ENCODE measurements around the gene SEMG2. TPM values are rescaled to one million over a fixed set of nuclear protein-coding genes. Genes with fewer than 3 reads are reported as not detected.

The SEMG2 gene
- total RNA-seq, 1 experiment from 2014 or later: not detected

- no peak for DNase-seq (ENCODE audit: low spot score)
- BruUV-seq (replicated peaks): no TSS peak
- Histone ChIP-seq H3K9me3 (ENCODE audit: low read depth, low read length, poor library complexity, severe bottlenecking) (no peaks in the 10 kb centered on the region), H3K27me3 (replicated peaks; ENCODE audit: insufficient read depth, low read depth, low read length, poor library complexity) (peaks cover 32% of the 10 kb centered on the region), H3K4me1 (ENCODE audit: insufficient read depth, low read length, poor library complexity, severe bottlenecking) (no peaks in the 10 kb centered on the region), H3K27ac (ENCODE audit: low read depth, low read length, poor library complexity, severe bottlenecking) (no peak overlapping the region), H3K36me3 (ENCODE audit: insufficient read depth, low read length, poor library complexity, severe bottlenecking) (no peaks in the 10 kb centered on the region), H3K4me3 (ENCODE audit: low read depth, low read length, poor library complexity, severe bottlenecking) (no peak overlapping the region)
- POLR2A ChIA-PET (ENCODE audit: low non-redundant PET): no interaction called here
- CTCF ChIA-PET: interaction anchor here (0.9 kb wide), 1 partner anchor 214 kb away, joined by 3 read pairs; no protein-coding TSS in a partner anchor
- intact Hi-C loops (cut with micrococcal nuclease; ENCODE audit: unreplicated experiment): no loop called here
- TF ChIP-seq CTCF (conservative IDR thresholded peaks at IDR 0.05; ENCODE audit: low read depth, low read length): no peak
- no peak for TF ChIP-seq EZH2 (IDR thresholded peaks at IDR 0.05; ENCODE audit: borderline replicate concordance, low read depth, low read length, poor library complexity, severe bottlenecking)
These were observed 36.5 kb downstream of the SEMG2 start for GRCh38 chr20:45257711-45258110.

DNA sequence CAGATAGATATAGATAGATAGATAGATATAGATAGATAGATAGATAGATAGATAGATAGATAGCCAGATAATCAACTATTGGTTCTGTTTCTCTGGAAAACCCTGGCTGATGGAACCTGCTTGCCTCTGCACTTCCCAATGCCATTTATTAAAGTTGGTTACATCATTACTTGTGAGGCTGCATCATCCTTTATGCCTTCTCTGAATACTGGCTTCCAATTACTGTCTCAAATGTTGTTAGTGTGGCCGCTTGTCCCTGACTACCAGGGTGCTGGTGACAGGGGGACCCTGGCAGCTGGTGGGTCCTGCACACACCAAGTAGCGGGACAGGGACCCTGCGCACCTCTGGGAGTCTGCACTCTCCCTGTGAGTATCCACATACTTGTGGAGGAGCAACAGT lies 37.1 kb downstream of the SEMG2 start:
- Histone ChIP-seq H3K36me3 (ENCODE audit: insufficient read depth, low read length, poor library complexity, severe bottlenecking) (no peaks in the 10 kb centered on the region), H3K4me3 (ENCODE audit: low read depth, low read length, poor library complexity, severe bottlenecking) (no peak overlapping the region), H3K27ac (ENCODE audit: low read depth, low read length, poor library complexity, severe bottlenecking) (no peak overlapping the region), H3K9me3 (ENCODE audit: low read depth, low read length, poor library complexity, severe bottlenecking) (no peaks in the 10 kb centered on the region), H3K27me3 (replicated peaks; ENCODE audit: insufficient read depth, low read depth, low read length, poor library complexity) (peaks cover 34% of the 10 kb centered on the region), H3K4me1 (ENCODE audit: insufficient read depth, low read length, poor library complexity, severe bottlenecking) (no peaks in the 10 kb centered on the region)
- DNase-seq (ENCODE audit: low spot score): no peak
- no TSS peak for BruUV-seq (replicated peaks)
- ChIA-PET POLR2A (ENCODE audit: low non-redundant PET) (no interaction called here), CTCF (interaction anchor here (0.9 kb wide), 1 partner anchor 214 kb away, joined by 3 read pairs; no protein-coding TSS in a partner anchor)
- no peak for TF ChIP-seq CTCF (conservative IDR thresholded peaks at IDR 0.05; ENCODE audit: low read depth, low read length)
- TF ChIP-seq EZH2 (IDR thresholded peaks at IDR 0.05; ENCODE audit: borderline replicate concordance, low read depth, low read length, poor library complexity, severe bottlenecking): no peak
- intact Hi-C loops (cut with micrococcal nuclease; ENCODE audit: unreplicated experiment): no loop called here

GRCh38 chr20:45258664-45259063 lies 37.5 kb downstream of the SEMG2 start:
- Histone ChIP-seq H3K4me1 (ENCODE audit: insufficient read depth, low read length, poor library complexity, severe bottlenecking) (no peaks in the 10 kb centered on the region), H3K27me3 (replicated peaks; ENCODE audit: insufficient read depth, low read depth, low read length, poor library complexity) (peaks cover 34% of the 10 kb centered on the region), H3K9me3 (ENCODE audit: low read depth, low read length, poor library complexity, severe bottlenecking) (no peaks in the 10 kb centered on the region), H3K36me3 (ENCODE audit: insufficient read depth, low read length, poor library complexity, severe bottlenecking) (no peaks in the 10 kb centered on the region), H3K4me3 (ENCODE audit: low read depth, low read length, poor library complexity, severe bottlenecking) (no peak overlapping the region), H3K27ac (ENCODE audit: low read depth, low read length, poor library complexity, severe bottlenecking) (no peak overlapping the region)
- ChIA-PET POLR2A (ENCODE audit: low non-redundant PET) (no interaction called here), CTCF (interaction anchor here (0.9 kb wide), 1 partner anchor 215 kb away, joined by 3 read pairs; no protein-coding TSS in a partner anchor)
- TF ChIP-seq CTCF (conservative IDR thresholded peaks at IDR 0.05; ENCODE audit: low read depth, low read length) (no peak), EZH2 (IDR thresholded peaks at IDR 0.05; ENCODE audit: borderline replicate concordance, low read depth, low read length, poor library complexity, severe bottlenecking) (no peak)
- intact Hi-C loops (cut with micrococcal nuclease; ENCODE audit: unreplicated experiment): no loop called here
- no peak for DNase-seq (ENCODE audit: low spot score)
- no TSS peak for BruUV-seq (replicated peaks)

Measured in A673 (cell line).